ENCODE data around the gene MAP3K13. TPM values are rescaled to one million over a fixed set of nuclear protein-coding genes. Genes with fewer than 3 reads are reported as not detected.

MAP3K13 gene
- total RNA-seq, 1 experiment from 2014 or later: 21.0 TPM

DNA sequence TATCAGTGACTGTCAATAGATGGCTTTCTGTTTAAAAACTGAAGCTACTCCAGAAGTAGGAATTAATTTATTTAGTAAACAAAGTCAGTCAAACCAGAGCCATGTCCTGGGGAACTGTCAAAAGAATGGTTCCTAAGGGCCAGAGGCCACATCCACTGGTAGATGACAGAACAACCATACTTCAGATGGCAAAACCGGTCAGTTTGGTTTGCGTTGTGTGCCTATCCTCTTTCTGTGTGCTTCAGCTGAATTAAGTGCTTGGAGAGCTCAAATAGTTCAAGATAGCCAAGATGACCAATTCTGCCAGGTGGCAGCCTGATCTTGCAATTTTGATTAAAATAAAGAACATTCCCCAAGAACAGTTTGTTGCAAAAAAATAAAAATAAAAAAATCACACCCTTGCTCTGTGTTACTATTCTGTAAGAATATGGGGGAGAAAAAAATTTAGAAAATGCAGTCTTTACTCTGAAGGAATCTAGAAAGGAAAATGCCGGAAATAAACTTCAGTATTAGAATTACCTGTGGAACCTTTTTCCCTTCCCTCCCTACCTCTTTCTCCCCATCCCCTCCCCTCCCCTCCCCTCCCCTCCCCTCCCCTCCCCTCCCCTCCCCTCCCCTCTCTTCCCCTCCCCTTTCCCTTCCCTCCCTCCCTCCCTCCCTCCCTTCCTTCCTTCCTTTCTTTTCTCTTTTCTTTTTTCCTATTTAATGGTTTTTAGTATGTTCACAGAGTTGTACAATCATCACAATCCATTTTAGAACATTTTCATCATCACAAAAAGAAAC, 2.5 kb downstream of the MAP3K13 start:
- H4K20me1 ChIP-seq (ENCODE audit: insufficient read depth): no peaks in the 10 kb centered on the region
- H3K9me2 ChIP-seq (ENCODE audit: insufficient read depth): no peaks in the 10 kb centered on the region
- H3K9ac ChIP-seq (ENCODE audit: low read length): no peak overlapping the region
- no peaks in the 10 kb centered on the region for H3K36me3 ChIP-seq (ENCODE audit: control insufficient read depth in 1 of 2, insufficient read depth in 2 of 2, low read length in 2 of 2)
- no peaks in the 10 kb centered on the region for H3K27me3 ChIP-seq (ENCODE audit: insufficient read depth, low read length)
- TF ChIP-seq RAD21 (IDR thresholded peaks at IDR 0.05; ENCODE audit: low read depth) (no peak), CTCF (IDR thresholded peaks at IDR 0.05 in 2 of 3, conservative IDR thresholded peaks at IDR 0.05 in 1 of 3; ENCODE audit: borderline replicate concordance in 1 of 3, insufficient read depth in 1 of 3, low read depth in 2 of 3, low read length in 2 of 3) (no peak), ZNF274 (IDR thresholded peaks at IDR 0.05; ENCODE audit: low read depth, low read length) (no peak), TCF7L2 (IDR thresholded peaks at IDR 0.05; ENCODE audit: borderline replicate concordance, extremely low read depth, insufficient read depth, insufficient read length) (no peak), EGR1 (IDR thresholded peaks at IDR 0.05; ENCODE audit: low read depth) (no peak)
- TF ChIP-seq, protein P1, sequence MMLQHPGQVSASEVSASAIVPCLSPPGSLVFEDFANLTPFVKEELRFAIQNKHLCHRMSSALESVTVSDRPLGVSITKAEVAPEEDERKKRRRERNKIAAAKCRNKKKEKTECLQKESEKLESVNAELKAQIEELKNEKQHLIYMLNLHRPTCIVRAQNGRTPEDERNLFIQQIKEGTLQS (IDR thresholded peaks at IDR 0.05): no peak
- H3K27ac ChIP-seq (ENCODE audit: low read depth, low read length): no peak overlapping the region
- ATAC-seq: no peak
- peaks cover 0 to 8% of the 10 kb centered on the region in 2 experiments; a peak in 1 of 4 replicates for H3K4me1 ChIP-seq (ENCODE audit: control insufficient read depth in 1 of 2, insufficient read depth in 2 of 2, low read length in 2 of 2)
- H3K4me2 ChIP-seq (ENCODE audit: low read length): no peak overlapping the region
- POLR2A ChIA-PET: no interaction called here
- no peak overlapping the region for H2AFZ ChIP-seq (ENCODE audit: low read depth, low read length, poor library complexity, severe bottlenecking)
- CTCF ChIA-PET: no interaction called here
- no peak overlapping the region for H3K4me3 ChIP-seq (replicated peaks in 1 of 2; ENCODE audit: low read depth in 1 of 2, low read length in 2 of 2)
- BruUV-seq (replicated peaks): no TSS peak
- RAD21 ChIA-PET (ENCODE audit: low non-redundant PET in 1 of 2, low total read pairs in 2 of 2, uncharacterized antibody in 2 of 2, unreplicated experiment in 2 of 2): no interaction called here
- DNase-seq (ENCODE audit: low read depth, low spot score): no peak
- intact Hi-C loops (cut with micrococcal nuclease): no loop called here
- no peaks in the 10 kb centered on the region for H3K79me2 ChIP-seq (ENCODE audit: insufficient read depth, low read length)
- H3K9me3 ChIP-seq (ENCODE audit: control insufficient read depth in 1 of 2, insufficient read depth in 1 of 2, low read depth in 1 of 2, low read length in 2 of 2): no peaks in the 10 kb centered on the region

DNA sequence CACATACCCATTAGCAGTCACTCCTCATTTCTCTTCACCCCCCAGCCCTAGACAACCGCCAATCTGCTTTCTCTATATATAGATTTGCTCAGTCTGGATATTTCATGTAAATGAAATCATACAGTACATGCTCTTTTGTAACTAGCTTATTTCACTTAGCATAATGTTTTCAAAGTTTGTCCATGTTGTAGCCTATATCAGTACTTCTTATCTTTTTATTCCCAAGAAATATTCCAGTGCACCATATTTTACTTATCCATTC, 3.1 kb downstream of the MAP3K13 start:
- ChIA-PET CTCF (no interaction called here), RAD21 (ENCODE audit: low non-redundant PET in 1 of 2, low total read pairs in 2 of 2, uncharacterized antibody in 2 of 2, unreplicated experiment in 2 of 2) (no interaction called here), POLR2A (no interaction called here)
- no peak overlapping the region for H2AFZ ChIP-seq (ENCODE audit: low read depth, low read length, poor library complexity, severe bottlenecking)
- H3K79me2 ChIP-seq (ENCODE audit: insufficient read depth, low read length): no peaks in the 10 kb centered on the region
- H3K27ac ChIP-seq (ENCODE audit: low read depth, low read length): no peak overlapping the region
- DNase-seq (ENCODE audit: low read depth, low spot score) (no peak), ATAC-seq (no peak)
- H4K20me1 ChIP-seq (ENCODE audit: insufficient read depth): no peaks in the 10 kb centered on the region
- H3K4me3 ChIP-seq (replicated peaks in 1 of 2; ENCODE audit: low read depth in 1 of 2, low read length in 2 of 2): no peak overlapping the region
- H3K9ac ChIP-seq (ENCODE audit: low read length): no peak overlapping the region
- no TSS peak for BruUV-seq (replicated peaks)
- no peaks in the 10 kb centered on the region for H3K36me3 ChIP-seq (ENCODE audit: control insufficient read depth in 1 of 2, insufficient read depth in 2 of 2, low read length in 2 of 2)
- H3K27me3 ChIP-seq (ENCODE audit: insufficient read depth, low read length): no peaks in the 10 kb centered on the region
- peaks cover 0 to 8% of the 10 kb centered on the region in 2 experiments; a peak in 1 of 4 replicates for H3K4me1 ChIP-seq (ENCODE audit: control insufficient read depth in 1 of 2, insufficient read depth in 2 of 2, low read length in 2 of 2)
- no peak overlapping the region for H3K4me2 ChIP-seq (ENCODE audit: low read length)
- no peaks in the 10 kb centered on the region for H3K9me3 ChIP-seq (ENCODE audit: control insufficient read depth in 1 of 2, insufficient read depth in 1 of 2, low read depth in 1 of 2, low read length in 2 of 2)
- intact Hi-C loops (cut with micrococcal nuclease): no loop called here
- no peaks in the 10 kb centered on the region for H3K9me2 ChIP-seq (ENCODE audit: insufficient read depth)
- TF ChIP-seq TCF7L2 (IDR thresholded peaks at IDR 0.05; ENCODE audit: borderline replicate concordance, extremely low read depth, insufficient read depth, insufficient read length): no peak
- no peak for TF ChIP-seq ELF1 (IDR thresholded peaks at IDR 0.05; ENCODE audit: borderline replicate concordance, low read depth)
- no peak for TF ChIP-seq SRF (IDR thresholded peaks at IDR 0.05; ENCODE audit: low read depth)
- TF ChIP-seq, protein P2, sequence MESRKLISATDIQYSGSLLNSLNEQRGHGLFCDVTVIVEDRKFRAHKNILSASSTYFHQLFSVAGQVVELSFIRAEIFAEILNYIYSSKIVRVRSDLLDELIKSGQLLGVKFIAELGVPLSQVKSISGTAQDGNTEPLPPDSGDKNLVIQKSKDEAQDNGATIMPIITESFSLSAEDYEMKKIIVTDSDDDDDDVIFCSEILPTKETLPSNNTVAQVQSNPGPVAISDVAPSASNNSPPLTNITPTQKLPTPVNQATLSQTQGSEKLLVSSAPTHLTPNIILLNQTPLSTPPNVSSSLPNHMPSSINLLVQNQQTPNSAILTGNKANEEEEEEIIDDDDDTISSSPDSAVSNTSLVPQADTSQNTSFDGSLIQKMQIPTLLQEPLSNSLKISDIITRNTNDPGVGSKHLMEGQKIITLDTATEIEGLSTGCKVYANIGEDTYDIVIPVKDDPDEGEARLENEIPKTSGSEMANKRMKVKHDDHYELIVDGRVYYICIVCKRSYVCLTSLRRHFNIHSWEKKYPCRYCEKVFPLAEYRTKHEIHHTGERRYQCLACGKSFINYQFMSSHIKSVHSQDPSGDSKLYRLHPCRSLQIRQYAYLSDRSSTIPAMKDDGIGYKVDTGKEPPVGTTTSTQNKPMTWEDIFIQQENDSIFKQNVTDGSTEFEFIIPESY (IDR thresholded peaks at IDR 0.05; ENCODE audit: extremely low read depth, insufficient replicate concordance, low read length): no peak
- no peak for TF ChIP-seq RAD21 (IDR thresholded peaks at IDR 0.05; ENCODE audit: low read depth)
- no peak for TF ChIP-seq ZFX (IDR thresholded peaks at IDR 0.05)
- TF ChIP-seq YY1 (IDR thresholded peaks at IDR 0.05; ENCODE audit: extremely low read depth, insufficient replicate concordance, low read depth, low read length): no peak
- no peak for TF ChIP-seq FOSL1 (IDR thresholded peaks at IDR 0.05; ENCODE audit: low read depth)
- TF ChIP-seq SP1 (IDR thresholded peaks at IDR 0.05; ENCODE audit: low read depth): no peak
- TF ChIP-seq POLR2A (IDR thresholded peaks at IDR 0.05; ENCODE audit: borderline replicate concordance, extremely low read depth, insufficient read depth, insufficient read length): no peak

Data from HCT116 (cell line).